WTC11 (cell line): Measurements from ENCODE around the gene ATP2B1. TPM values are rescaled to one million over a fixed set of nuclear protein-coding genes. Genes with fewer than 3 reads are reported as not detected.

Source experiments
- ATAC-seq: fragments of 200-7000 bp; cut with Tn5 transposase; 2 replicates; pipeline ENCODE4 v1.10.0; 2021; ENCODE audit warnings: mild to moderate bottlenecking, moderate library complexity
- CTCF ChIA-PET: fragments of 300-600 bp; sonication (Branson Sonifier 250); formaldehyde crosslinking; loops from one replicate; lab custom pipeline; 2021; ENCODE audit warnings: antibody characterized with exemption; lab: Charles Lee
- POLR2A ChIA-PET: fragments of 350-600 bp; sonication (Branson Sonifier 250); formaldehyde crosslinking; loops from one replicate; lab custom pipeline; 2021; ENCODE audit warnings: antibody characterized with exemption; lab: Charles Lee
- DNase-seq: peaks from one replicate; pipeline ENCODE4 v3.0.0; 2021; ENCODE audit warnings: low spot score
- H3K27ac Mint-ChIP-seq: 2 replicates; pipeline ENCODE4 v1.8.0; 2021; ENCODE audit warnings: mixed read lengths
- H3K27me3 Mint-ChIP-seq: 2 replicates; pipeline ENCODE4 v1.8.0; 2021; ENCODE audit warnings: low read depth, mild to moderate bottlenecking, moderate library complexity, mixed read lengths
- H3K36me3 Mint-ChIP-seq: 2 replicates; pipeline ENCODE4 v1.8.0; 2021; ENCODE audit warnings: mixed read lengths
- H3K4me1 Mint-ChIP-seq: 2 replicates; pipeline ENCODE4 v1.8.0; 2022; ENCODE audit warnings: mixed read lengths
- H3K4me3 Mint-ChIP-seq: 2 replicates; pipeline ENCODE4 v1.8.0; 2021; ENCODE audit warnings: mild to moderate bottlenecking, moderate library complexity, mixed read lengths
- H3K9me3 Mint-ChIP-seq: 2 replicates; pipeline ENCODE4 v1.8.0; 2021; ENCODE audit warnings: mixed read lengths
- CBFB ChIP-seq: sonication (generic); formaldehyde crosslinking; IDR thresholded peaks from 2 replicates; pipeline ENCODE4 v1.8.1; 2022; ENCODE audit warnings: mild to moderate bottlenecking, low read depth, missing genetic modification reagents
- ELF4 ChIP-seq: sonication (generic); formaldehyde crosslinking; IDR thresholded peaks from 2 replicates; pipeline ENCODE4 v1.8.1; 2022; ENCODE audit warnings: low read depth, mild to moderate bottlenecking, moderate library complexity, missing genetic modification reagents
- EMX1 ChIP-seq: fragments of 250-450 bp; sonication (Bioruptor Pico); IDR thresholded peaks from 2 replicates; pipeline ENCODE4 v1.8.0; 2021; ENCODE audit warnings: mild to moderate bottlenecking
- ESRRA ChIP-seq: sonication (generic); formaldehyde crosslinking; IDR thresholded peaks from 2 replicates; pipeline ENCODE4 v1.8.1; 2022; ENCODE audit warnings: mild to moderate bottlenecking, missing genetic modification reagents, borderline replicate concordance
- ETV6 ChIP-seq: sonication (generic); formaldehyde crosslinking; IDR thresholded peaks from 2 replicates; pipeline ENCODE4 v1.8.1; 2022; ENCODE audit warnings: mild to moderate bottlenecking, missing genetic modification reagents
- FOXK1 ChIP-seq: sonication (generic); formaldehyde crosslinking; IDR thresholded peaks from 2 replicates; pipeline ENCODE4 v1.8.0; 2022; ENCODE audit warnings: mild to moderate bottlenecking, moderate library complexity, missing genetic modification reagents
- FOXP1 ChIP-seq: sonication (generic); formaldehyde crosslinking; IDR thresholded peaks from 2 replicates; pipeline ENCODE4 v1.8.0; 2022; ENCODE audit warnings: missing genetic modification reagents, mild to moderate bottlenecking, moderate library complexity, borderline replicate concordance
- GABPB1 ChIP-seq: sonication (generic); formaldehyde crosslinking; IDR thresholded peaks from 2 replicates; pipeline ENCODE4 v1.8.1; 2023; ENCODE audit warnings: mild to moderate bottlenecking, missing genetic modification reagents
- NFE2L1 ChIP-seq: sonication (generic); formaldehyde crosslinking; IDR thresholded peaks from 2 replicates; pipeline ENCODE4 v1.8.1; 2023; ENCODE audit warnings: missing genetic modification reagents
- NR2C2 ChIP-seq: sonication (generic); formaldehyde crosslinking; IDR thresholded peaks from 2 replicates; pipeline ENCODE4 v1.8.0; 2022; ENCODE audit warnings: mild to moderate bottlenecking, missing genetic modification reagents
- NR3C1 ChIP-seq: sonication (generic); formaldehyde crosslinking; conservative IDR thresholded peaks from 2 replicates; pipeline ENCODE4 v1.8.1; 2023; ENCODE audit warnings: low read depth, mild to moderate bottlenecking, missing genetic modification reagents
- TEAD4 ChIP-seq: sonication (generic); formaldehyde crosslinking; IDR thresholded peaks from 2 replicates; pipeline ENCODE4 v1.8.0; 2022; ENCODE audit warnings: mild to moderate bottlenecking, missing genetic modification reagents
- ZNF219 ChIP-seq: sonication (generic); formaldehyde crosslinking; IDR thresholded peaks from 2 replicates; pipeline ENCODE4 v1.8.0; 2023; ENCODE audit warnings: missing genetic modification reagents, mild to moderate bottlenecking, borderline replicate concordance
- ZNF232 ChIP-seq: sonication (generic); formaldehyde crosslinking; IDR thresholded peaks from 2 replicates; pipeline ENCODE4 v1.8.0; 2022; ENCODE audit warnings: mild to moderate bottlenecking, missing genetic modification reagents
- ZNF416 ChIP-seq: fragments of 250-450 bp; sonication (Bioruptor Pico); IDR thresholded peaks from 2 replicates; pipeline ENCODE4 v1.9.0; 2021; ENCODE audit warnings: mild to moderate bottlenecking, inconsistent platforms
- total RNA-seq: library from RNA; stranded (reverse); gene quantifications from 3 replicates; pipeline ENCODE4 v1.2.3, GENCODE V29; 2021
- TF ChIP-seq, protein P1 (sequence below): sonication (generic); formaldehyde crosslinking; IDR thresholded peaks from 2 replicates; pipeline ENCODE4 v1.8.0; 2022; ENCODE audit warnings: missing genetic modification reagents
- TF ChIP-seq, protein P2 (sequence below): fragments of 200-600 bp; IDR thresholded peaks from 2 replicates; pipeline ENCODE4 v1.8.0; 2022; ENCODE audit warnings: antibody characterized with exemption
- TF ChIP-seq, protein P3 (sequence below): sonication (generic); formaldehyde crosslinking; IDR thresholded peaks from 2 replicates; pipeline ENCODE4 v1.8.1; 2023; ENCODE audit warnings: mild to moderate bottlenecking, missing genetic modification reagents
- TF ChIP-seq, protein P4 (sequence below): sonication (generic); formaldehyde crosslinking; IDR thresholded peaks from 2 replicates; pipeline ENCODE4 v1.8.1; 2023; ENCODE audit warnings: mild to moderate bottlenecking, missing genetic modification reagents
- TF ChIP-seq, protein P5 (sequence below): fragments of 250-450 bp; sonication (Bioruptor Pico); IDR thresholded peaks from 2 replicates; pipeline ENCODE4 v1.8.0; 2021; ENCODE audit warnings: mild to moderate bottlenecking
- TF ChIP-seq, protein P6 (sequence below): sonication (generic); formaldehyde crosslinking; IDR thresholded peaks from 2 replicates; pipeline ENCODE4 v1.8.0; 2022; ENCODE audit warnings: mild to moderate bottlenecking, missing genetic modification reagents
- TF ChIP-seq, protein P7 (sequence below): sonication (generic); formaldehyde crosslinking; IDR thresholded peaks from 2 replicates; pipeline ENCODE4 v1.8.1; 2023; ENCODE audit warnings: mild to moderate bottlenecking, moderate library complexity, missing genetic modification reagents

ATP2B1 gene
- total RNA-seq, 1 experiment from 2014 or later, result 31.7 TPM

DNA sequence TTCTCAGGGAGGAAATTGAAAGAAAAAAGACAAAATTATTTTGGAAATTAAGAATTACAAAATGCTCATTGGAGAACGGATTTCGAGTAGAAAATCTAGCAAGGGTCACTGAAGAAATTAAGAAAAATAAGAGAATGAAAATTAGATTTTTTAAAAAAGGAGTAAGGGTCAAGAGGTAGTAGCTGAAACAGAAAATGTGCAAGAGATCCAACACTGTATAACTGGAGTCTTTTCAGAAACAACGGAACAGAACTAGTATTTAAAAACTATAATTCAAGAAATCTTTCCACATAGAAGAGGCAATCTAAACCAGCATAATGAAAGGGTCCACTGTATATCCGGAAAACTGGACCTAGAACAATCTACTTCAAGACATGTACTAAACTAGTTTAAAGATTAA is 28.2 kb downstream of the ATP2B1 start (continued):
- TF ChIP-seq, protein P1, sequence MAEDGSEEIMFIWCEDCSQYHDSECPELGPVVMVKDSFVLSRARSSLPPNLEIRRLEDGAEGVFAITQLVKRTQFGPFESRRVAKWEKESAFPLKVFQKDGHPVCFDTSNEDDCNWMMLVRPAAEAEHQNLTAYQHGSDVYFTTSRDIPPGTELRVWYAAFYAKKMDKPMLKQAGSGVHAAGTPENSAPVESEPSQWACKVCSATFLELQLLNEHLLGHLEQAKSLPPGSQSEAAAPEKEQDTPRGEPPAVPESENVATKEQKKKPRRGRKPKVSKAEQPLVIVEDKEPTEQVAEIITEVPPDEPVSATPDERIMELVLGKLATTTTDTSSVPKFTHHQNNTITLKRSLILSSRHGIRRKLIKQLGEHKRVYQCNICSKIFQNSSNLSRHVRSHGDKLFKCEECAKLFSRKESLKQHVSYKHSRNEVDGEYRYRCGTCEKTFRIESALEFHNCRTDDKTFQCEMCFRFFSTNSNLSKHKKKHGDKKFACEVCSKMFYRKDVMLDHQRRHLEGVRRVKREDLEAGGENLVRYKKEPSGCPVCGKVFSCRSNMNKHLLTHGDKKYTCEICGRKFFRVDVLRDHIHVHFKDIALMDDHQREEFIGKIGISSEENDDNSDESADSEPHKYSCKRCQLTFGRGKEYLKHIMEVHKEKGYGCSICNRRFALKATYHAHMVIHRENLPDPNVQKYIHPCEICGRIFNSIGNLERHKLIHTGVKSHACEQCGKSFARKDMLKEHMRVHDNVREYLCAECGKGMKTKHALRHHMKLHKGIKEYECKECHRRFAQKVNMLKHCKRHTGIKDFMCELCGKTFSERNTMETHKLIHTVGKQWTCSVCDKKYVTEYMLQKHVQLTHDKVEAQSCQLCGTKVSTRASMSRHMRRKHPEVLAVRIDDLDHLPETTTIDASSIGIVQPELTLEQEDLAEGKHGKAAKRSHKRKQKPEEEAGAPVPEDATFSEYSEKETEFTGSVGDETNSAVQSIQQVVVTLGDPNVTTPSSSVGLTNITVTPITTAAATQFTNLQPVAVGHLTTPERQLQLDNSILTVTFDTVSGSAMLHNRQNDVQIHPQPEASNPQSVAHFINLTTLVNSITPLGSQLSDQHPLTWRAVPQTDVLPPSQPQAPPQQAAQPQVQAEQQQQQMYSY (CRISPR knock-in tag), result no peak
- no peak for TF ChIP-seq ZNF416 (CRISPR knock-in tag)

DNA sequence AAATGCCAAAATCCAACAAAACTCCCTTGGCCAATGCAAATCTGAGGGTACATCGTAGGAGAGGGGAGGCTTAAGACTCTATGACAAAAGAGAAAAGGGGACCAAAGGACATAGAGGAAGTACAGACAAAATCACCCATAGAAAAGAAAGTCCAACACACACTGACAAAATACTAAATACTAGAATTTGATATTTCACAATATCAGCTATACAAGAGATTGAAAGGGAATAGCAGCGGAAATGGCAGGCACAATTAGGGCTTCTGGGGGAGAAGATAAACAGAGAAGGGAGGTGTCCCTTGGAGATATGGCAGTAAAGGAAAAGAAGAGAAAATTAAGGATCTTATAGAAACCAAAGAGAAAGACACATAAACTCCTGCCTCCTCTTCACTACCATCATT is 29.0 kb downstream of the ATP2B1 start:
- DNase-seq, result no peak
- CTCF ChIA-PET, result no interaction called here
- Mint-ChIP-seq H3K27ac (no peak overlapping the region), H3K9me3 (peaks cover 39% of the 10 kb centered on the region), H3K27me3 (no peaks in the 10 kb centered on the region), H3K36me3 (peaks cover 31% of the 10 kb centered on the region), H3K4me1 (peaks cover 19% of the 10 kb centered on the region), H3K4me3 (no peak overlapping the region)
- ATAC-seq, result no peak
- TF ChIP-seq FOXP1 (CRISPR knock-in tag) (no peak), ETV6 (CRISPR knock-in tag) (no peak), FOXK1 (CRISPR knock-in tag) (no peak), NR2C2 (CRISPR knock-in tag) (no peak), ELF4 (CRISPR knock-in tag) (no peak), ESRRA (no peak), GABPB1 (CRISPR knock-in tag) (no peak), TEAD4 (CRISPR knock-in tag) (no peak)
- TF ChIP-seq, protein P2, sequence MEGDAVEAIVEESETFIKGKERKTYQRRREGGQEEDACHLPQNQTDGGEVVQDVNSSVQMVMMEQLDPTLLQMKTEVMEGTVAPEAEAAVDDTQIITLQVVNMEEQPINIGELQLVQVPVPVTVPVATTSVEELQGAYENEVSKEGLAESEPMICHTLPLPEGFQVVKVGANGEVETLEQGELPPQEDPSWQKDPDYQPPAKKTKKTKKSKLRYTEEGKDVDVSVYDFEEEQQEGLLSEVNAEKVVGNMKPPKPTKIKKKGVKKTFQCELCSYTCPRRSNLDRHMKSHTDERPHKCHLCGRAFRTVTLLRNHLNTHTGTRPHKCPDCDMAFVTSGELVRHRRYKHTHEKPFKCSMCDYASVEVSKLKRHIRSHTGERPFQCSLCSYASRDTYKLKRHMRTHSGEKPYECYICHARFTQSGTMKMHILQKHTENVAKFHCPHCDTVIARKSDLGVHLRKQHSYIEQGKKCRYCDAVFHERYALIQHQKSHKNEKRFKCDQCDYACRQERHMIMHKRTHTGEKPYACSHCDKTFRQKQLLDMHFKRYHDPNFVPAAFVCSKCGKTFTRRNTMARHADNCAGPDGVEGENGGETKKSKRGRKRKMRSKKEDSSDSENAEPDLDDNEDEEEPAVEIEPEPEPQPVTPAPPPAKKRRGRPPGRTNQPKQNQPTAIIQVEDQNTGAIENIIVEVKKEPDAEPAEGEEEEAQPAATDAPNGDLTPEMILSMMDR, result no peak
- TF ChIP-seq, protein P3, sequence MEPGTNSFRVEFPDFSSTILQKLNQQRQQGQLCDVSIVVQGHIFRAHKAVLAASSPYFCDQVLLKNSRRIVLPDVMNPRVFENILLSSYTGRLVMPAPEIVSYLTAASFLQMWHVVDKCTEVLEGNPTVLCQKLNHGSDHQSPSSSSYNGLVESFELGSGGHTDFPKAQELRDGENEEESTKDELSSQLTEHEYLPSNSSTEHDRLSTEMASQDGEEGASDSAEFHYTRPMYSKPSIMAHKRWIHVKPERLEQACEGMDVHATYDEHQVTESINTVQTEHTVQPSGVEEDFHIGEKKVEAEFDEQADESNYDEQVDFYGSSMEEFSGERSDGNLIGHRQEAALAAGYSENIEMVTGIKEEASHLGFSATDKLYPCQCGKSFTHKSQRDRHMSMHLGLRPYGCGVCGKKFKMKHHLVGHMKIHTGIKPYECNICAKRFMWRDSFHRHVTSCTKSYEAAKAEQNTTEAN, result no peak
- TF ChIP-seq, protein P4, sequence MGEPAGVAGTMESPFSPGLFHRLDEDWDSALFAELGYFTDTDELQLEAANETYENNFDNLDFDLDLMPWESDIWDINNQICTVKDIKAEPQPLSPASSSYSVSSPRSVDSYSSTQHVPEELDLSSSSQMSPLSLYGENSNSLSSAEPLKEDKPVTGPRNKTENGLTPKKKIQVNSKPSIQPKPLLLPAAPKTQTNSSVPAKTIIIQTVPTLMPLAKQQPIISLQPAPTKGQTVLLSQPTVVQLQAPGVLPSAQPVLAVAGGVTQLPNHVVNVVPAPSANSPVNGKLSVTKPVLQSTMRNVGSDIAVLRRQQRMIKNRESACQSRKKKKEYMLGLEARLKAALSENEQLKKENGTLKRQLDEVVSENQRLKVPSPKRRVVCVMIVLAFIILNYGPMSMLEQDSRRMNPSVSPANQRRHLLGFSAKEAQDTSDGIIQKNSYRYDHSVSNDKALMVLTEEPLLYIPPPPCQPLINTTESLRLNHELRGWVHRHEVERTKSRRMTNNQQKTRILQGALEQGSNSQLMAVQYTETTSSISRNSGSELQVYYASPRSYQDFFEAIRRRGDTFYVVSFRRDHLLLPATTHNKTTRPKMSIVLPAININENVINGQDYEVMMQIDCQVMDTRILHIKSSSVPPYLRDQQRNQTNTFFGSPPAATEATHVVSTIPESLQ (CRISPR knock-in tag), result no peak
- POLR2A ChIA-PET, result interaction anchor here (1.1 kb wide), 1 partner anchor 29 kb away, joined by 3 read pairs; the partner anchor contains the start of gene ATP2B1

DNA sequence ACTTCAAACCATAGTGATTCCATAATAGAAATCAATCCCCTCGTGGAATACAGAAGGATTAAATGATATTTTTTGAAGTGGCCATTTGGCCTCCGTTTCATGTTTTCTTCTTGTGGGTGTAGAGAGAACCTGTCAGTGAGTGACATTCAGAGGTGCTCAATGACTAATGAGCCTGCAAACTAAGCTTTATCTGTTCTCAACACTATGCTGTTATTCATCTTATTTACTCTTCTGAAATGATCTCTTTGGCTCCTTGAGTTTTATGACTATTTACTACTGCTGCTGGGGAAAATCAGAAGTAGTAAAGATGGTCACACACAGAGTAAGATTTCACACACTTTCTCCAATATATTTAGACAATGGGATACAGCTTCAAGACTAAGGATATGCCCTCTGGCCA is 30.4 kb downstream of the ATP2B1 start:
- Mint-ChIP-seq H3K27ac (no peak overlapping the region), H3K27me3 (no peaks in the 10 kb centered on the region), H3K4me3 (no peak overlapping the region), H3K9me3 (peaks cover 36% of the 10 kb centered on the region), H3K36me3 (peaks cover 31% of the 10 kb centered on the region), H3K4me1 (peaks cover 19% of the 10 kb centered on the region)
- ATAC-seq (no peak), DNase-seq (no peak)
- ChIA-PET CTCF (no interaction called here), POLR2A (interaction anchor here (0.8 kb wide), 1 partner anchor 20 kb away, joined by 3 read pairs; no protein-coding TSS in a partner anchor)
- TF ChIP-seq, protein P5, sequence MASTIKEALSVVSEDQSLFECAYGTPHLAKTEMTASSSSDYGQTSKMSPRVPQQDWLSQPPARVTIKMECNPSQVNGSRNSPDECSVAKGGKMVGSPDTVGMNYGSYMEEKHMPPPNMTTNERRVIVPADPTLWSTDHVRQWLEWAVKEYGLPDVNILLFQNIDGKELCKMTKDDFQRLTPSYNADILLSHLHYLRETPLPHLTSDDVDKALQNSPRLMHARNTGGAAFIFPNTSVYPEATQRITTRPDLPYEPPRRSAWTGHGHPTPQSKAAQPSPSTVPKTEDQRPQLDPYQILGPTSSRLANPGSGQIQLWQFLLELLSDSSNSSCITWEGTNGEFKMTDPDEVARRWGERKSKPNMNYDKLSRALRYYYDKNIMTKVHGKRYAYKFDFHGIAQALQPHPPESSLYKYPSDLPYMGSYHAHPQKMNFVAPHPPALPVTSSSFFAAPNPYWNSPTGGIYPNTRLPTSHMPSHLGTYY, result no peak
- TF ChIP-seq EMX1 (no peak), ETV6 (CRISPR knock-in tag) (no peak), ZNF232 (CRISPR knock-in tag) (no peak), NFE2L1 (CRISPR knock-in tag) (no peak), FOXP1 (CRISPR knock-in tag) (no peak), ZNF219 (CRISPR knock-in tag) (no peak), CBFB (no peak), NR3C1 (CRISPR knock-in tag) (no peak)
- TF ChIP-seq, protein P6, sequence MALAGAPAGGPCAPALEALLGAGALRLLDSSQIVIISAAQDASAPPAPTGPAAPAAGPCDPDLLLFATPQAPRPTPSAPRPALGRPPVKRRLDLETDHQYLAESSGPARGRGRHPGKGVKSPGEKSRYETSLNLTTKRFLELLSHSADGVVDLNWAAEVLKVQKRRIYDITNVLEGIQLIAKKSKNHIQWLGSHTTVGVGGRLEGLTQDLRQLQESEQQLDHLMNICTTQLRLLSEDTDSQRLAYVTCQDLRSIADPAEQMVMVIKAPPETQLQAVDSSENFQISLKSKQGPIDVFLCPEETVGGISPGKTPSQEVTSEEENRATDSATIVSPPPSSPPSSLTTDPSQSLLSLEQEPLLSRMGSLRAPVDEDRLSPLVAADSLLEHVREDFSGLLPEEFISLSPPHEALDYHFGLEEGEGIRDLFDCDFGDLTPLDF (CRISPR knock-in tag), result no peak
- TF ChIP-seq, protein P7, sequence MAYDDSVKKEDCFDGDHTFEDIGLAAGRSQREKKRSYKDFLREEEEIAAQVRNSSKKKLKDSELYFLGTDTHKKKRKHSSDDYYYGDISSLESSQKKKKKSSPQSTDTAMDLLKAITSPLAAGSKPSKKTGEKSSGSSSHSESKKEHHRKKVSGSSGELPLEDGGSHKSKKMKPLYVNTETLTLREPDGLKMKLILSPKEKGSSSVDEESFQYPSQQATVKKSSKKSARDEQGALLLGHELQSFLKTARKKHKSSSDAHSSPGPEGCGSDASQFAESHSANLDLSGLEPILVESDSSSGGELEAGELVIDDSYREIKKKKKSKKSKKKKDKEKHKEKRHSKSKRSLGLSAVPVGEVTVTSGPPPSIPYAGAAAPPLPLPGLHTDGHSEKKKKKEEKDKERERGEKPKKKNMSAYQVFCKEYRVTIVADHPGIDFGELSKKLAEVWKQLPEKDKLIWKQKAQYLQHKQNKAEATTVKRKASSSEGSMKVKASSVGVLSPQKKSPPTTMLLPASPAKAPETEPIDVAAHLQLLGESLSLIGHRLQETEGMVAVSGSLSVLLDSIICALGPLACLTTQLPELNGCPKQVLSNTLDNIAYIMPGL, result no peak
